Measurements from ENCODE around the gene JTB.
"Not testable (repeated sequence)": the region's sequence is repeated elsewhere in the genome, so short reads cannot be mapped to it uniquely, and the experiment has no call there.

JTB gene

GRCh38 chr1:153995202-153995601, 17.7 kb upstream of the JTB start:
- DNase-seq = no peak
- Histone ChIP-seq H3K27ac (ENCODE audit: insufficient read depth, low read length, poor library complexity, severe bottlenecking) (no peak overlapping the region), H3K4me3 (ENCODE audit: insufficient read depth, low read depth, low read length, poor library complexity, severe bottlenecking) (no peak overlapping the region), H3K27me3 (replicated peaks; ENCODE audit: control insufficient read depth, insufficient read depth, low read length, poor library complexity, severe bottlenecking) (no peaks in the 10 kb centered on the region), H3K9me3 (ENCODE audit: control insufficient read depth, low read length) (no peaks in the 10 kb centered on the region), H3K4me1 (ENCODE audit: control insufficient read depth, insufficient read depth, low read length, poor library complexity, severe bottlenecking) (peaks cover 15% of the 10 kb centered on the region), H3K36me3 (ENCODE audit: control insufficient read depth, insufficient read depth, low read length) (peaks cover 30% of the 10 kb centered on the region)

GRCh38 chr1:153991806-153992205, 14.3 kb upstream of the JTB start:
- Histone ChIP-seq H3K4me1 (ENCODE audit: control insufficient read depth, insufficient read depth, low read length, poor library complexity, severe bottlenecking) (peaks cover 17% of the 10 kb centered on the region), H3K36me3 (ENCODE audit: control insufficient read depth, insufficient read depth, low read length) (peaks cover 30% of the 10 kb centered on the region), H3K9me3 (ENCODE audit: control insufficient read depth, low read length) (no peaks in the 10 kb centered on the region), H3K4me3 (ENCODE audit: insufficient read depth, low read depth, low read length, poor library complexity, severe bottlenecking) (peak overlapping the region; percentile 95), H3K27me3 (replicated peaks; ENCODE audit: control insufficient read depth, insufficient read depth, low read length, poor library complexity, severe bottlenecking) (no peaks in the 10 kb centered on the region), H3K27ac (ENCODE audit: insufficient read depth, low read length, poor library complexity, severe bottlenecking) (peak overlapping the region; percentile 98)
- no peak for DNase-seq

GRCh38 chr1:153991151-153991630, 13.7 kb upstream of the JTB start:
- no peak for DNase-seq
- Histone ChIP-seq H3K9me3 (ENCODE audit: control insufficient read depth, low read length) (no peaks in the 10 kb centered on the region), H3K4me1 (ENCODE audit: control insufficient read depth, insufficient read depth, low read length, poor library complexity, severe bottlenecking) (peaks cover 22% of the 10 kb centered on the region), H3K4me3 (ENCODE audit: insufficient read depth, low read depth, low read length, poor library complexity, severe bottlenecking) (peak overlapping the region; percentile 95), H3K27me3 (replicated peaks; ENCODE audit: control insufficient read depth, insufficient read depth, low read length, poor library complexity, severe bottlenecking) (no peaks in the 10 kb centered on the region), H3K36me3 (ENCODE audit: control insufficient read depth, insufficient read depth, low read length) (peaks cover 30% of the 10 kb centered on the region), H3K27ac (ENCODE audit: insufficient read depth, low read length, poor library complexity, severe bottlenecking) (peak overlapping the region; percentile 98)

- no peaks in the 10 kb centered on the region for H3K27me3 ChIP-seq (replicated peaks; ENCODE audit: control insufficient read depth, insufficient read depth, low read length, poor library complexity, severe bottlenecking)
- peaks cover 22% of the 10 kb centered on the region for H3K4me1 ChIP-seq (ENCODE audit: control insufficient read depth, insufficient read depth, low read length, poor library complexity, severe bottlenecking)
- H3K27ac ChIP-seq (ENCODE audit: insufficient read depth, low read length, poor library complexity, severe bottlenecking) = peak within 1 kb of the TSS; percentile 98
- peaks cover 28% of the 10 kb centered on the region for H3K36me3 ChIP-seq (ENCODE audit: control insufficient read depth, insufficient read depth, low read length)
- DNase-seq = peak; percentile 81 to 88 (median 85)
- no peaks in the 10 kb centered on the region for H3K9me3 ChIP-seq (ENCODE audit: control insufficient read depth, low read length)
- peak within 1 kb of the TSS; percentile 95 for H3K4me3 ChIP-seq (ENCODE audit: insufficient read depth, low read depth, low read length, poor library complexity, severe bottlenecking)
Measured at GRCh38 chr1:153990468-153991150, 13.1 kb upstream of the JTB start, which contains the start of gene RPS27. Gene RPS27, plus strand, starts transcription at chr1:153990762. Its CDS starts 35 bp downstream, at chr1:153990797.

DNA sequence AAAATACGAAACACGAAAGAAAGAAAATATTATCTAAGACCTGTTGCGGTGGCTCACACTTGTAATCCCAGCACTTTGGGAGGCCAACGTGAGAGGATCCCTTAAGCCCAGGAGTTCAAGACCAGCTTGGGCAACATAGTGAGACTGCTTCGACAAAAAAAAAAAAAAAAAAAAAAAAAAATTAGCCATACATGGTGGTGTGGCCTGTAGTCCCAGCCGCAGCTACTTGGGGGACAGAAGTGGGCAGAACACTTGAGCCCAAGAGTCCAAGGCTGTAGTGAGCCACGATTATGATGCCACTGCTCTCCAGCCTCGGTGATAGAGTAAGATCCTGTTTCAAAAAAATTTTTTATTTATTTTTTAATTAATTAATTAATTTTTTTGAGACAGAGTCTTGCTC, 10.1 kb upstream of the JTB start:
- H3K4me1 ChIP-seq (ENCODE audit: control insufficient read depth, insufficient read depth, low read length, poor library complexity, severe bottlenecking) = peaks cover 20% of the 10 kb centered on the region
- H3K27me3 ChIP-seq (replicated peaks; ENCODE audit: control insufficient read depth, insufficient read depth, low read length, poor library complexity, severe bottlenecking) = no peaks in the 10 kb centered on the region
- no peak overlapping the region for H3K4me3 ChIP-seq (ENCODE audit: insufficient read depth, low read depth, low read length, poor library complexity, severe bottlenecking)
- H3K9me3 ChIP-seq (ENCODE audit: control insufficient read depth, low read length) = no peaks in the 10 kb centered on the region
- DNase-seq = no peak
- no peak overlapping the region for H3K27ac ChIP-seq (ENCODE audit: insufficient read depth, low read length, poor library complexity, severe bottlenecking)
- H3K36me3 ChIP-seq (ENCODE audit: control insufficient read depth, insufficient read depth, low read length) = peaks cover 9% of the 10 kb centered on the region

DNA sequence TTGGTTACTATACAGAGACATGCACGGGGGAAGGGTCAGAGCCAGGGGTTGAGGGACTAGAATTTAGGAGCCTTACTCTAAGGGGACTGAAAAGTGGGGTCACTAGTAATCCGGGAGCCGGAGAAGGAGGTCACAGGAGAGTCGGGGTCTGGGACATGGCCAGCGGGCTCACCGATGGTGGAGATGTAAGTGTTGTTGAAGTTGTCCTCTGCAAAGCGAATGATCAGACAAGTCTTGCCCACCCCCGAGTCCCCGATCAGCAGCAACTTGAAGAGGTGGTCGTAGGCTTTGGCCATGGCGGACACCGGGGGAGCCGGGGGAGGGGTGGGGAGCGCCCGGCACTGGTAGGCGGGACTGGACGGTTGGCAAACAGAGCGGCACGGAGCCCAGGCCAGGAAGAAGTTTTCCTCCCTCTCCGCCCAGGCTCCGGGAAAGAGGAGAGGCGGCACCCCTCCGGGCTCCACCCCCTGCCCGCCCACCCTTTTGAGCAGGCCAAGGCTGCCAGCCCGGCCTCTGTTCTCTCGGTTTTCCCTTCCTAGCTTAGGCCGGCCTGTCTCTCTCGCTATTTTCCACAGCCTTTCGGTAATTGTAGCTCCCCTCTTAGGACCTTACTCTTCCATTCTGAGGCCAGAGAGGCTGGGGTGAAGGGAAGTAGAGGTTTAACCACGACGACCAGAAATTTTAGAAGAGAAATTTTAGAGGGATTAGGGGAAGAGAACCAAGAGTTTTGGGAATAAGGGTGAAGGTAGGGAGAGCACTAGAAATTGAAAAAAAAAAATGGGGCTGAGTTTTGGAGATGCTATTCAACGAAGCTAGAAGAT, 8.7 kb upstream of the JTB start, which contains the start of gene RAB13:
Gene RAB13 (minus strand): TSS at position 399 of the 821 bp plus-strand sequence. CDS start 103 bp downstream, at position 296.
- no peaks in the 10 kb centered on the region for H3K9me3 ChIP-seq (ENCODE audit: control insufficient read depth, low read length)
- H3K4me1 ChIP-seq (ENCODE audit: control insufficient read depth, insufficient read depth, low read length, poor library complexity, severe bottlenecking) = peaks cover 7% of the 10 kb centered on the region
- H3K27me3 ChIP-seq (replicated peaks; ENCODE audit: control insufficient read depth, insufficient read depth, low read length, poor library complexity, severe bottlenecking) = no peaks in the 10 kb centered on the region
- no peaks in the 10 kb centered on the region for H3K36me3 ChIP-seq (ENCODE audit: control insufficient read depth, insufficient read depth, low read length)
- H3K27ac ChIP-seq (ENCODE audit: insufficient read depth, low read length, poor library complexity, severe bottlenecking) = peak within 1 kb of the TSS; percentile 41
- DNase-seq = no peak
- no peak within 1 kb of the TSS for H3K4me3 ChIP-seq (ENCODE audit: insufficient read depth, low read depth, low read length, poor library complexity, severe bottlenecking)

DNA sequence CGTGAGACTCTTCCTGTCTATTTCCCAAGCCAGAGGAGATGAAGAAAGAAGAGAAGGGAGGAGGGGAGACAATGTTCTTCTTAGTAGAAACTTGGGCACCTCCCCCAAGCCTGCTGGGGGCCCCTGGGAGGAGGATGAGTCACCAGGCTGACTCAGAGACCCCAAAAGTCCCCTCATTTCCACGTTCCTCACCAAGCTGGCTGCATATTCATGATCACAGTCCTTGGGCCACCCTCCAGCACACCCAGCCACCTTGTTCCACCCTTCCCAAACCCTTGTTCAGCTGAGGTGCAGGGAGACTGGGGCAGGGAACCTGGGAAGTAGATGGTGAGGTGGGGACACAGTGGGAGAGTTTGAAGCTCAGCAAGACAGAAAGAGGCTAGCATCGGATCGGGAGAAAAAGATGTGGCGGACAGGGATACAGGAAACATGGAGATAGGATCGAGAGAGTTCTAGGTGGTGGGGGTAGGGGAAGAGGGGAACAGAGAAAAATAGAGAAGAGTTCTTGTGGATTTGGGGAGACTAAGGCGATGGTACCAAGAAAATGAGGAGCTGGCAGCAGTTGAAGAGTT, 8.0 kb upstream of the JTB start:
- no peak overlapping the region for H3K4me3 ChIP-seq (ENCODE audit: insufficient read depth, low read depth, low read length, poor library complexity, severe bottlenecking)

DNA sequence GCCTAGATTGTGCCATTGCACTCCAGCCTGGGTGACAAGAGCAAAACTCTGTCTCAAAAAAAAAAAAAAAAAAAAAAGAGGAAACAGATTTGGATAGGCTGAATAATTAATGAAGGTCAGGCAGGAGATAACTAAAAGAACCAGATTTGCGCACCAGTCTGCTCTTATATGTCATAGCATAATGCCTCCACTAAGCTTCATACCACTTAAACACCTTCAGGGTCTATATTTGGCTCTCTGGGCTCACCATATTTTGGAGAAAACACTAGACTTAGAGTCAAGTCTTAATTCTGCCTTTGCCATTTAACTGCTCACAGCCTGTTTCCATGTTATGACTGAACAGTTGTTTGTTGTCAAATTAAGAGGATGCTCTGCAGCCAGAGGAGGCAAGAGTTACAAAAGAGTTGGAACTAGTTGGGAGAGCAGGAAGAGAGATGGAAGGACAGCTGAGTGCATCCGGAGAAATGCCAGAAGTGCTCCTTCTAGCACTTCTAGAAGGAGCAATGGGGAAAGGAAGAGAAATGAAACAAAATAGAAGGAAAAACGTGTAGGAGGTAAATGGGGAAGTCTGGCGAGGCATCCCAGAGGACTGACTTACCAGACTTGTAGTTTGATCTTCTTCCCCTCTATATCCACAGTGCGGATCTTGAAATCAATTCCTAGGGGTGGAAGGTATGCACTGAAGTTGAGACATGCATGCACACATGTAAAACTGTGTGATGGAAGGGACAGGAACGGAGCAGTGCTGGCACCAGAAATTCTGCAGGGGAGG, 6.8 kb upstream of the JTB start:
- Histone ChIP-seq H3K9me3 (ENCODE audit: control insufficient read depth, low read length) (no peaks in the 10 kb centered on the region), H3K4me3 (ENCODE audit: insufficient read depth, low read depth, low read length, poor library complexity, severe bottlenecking) (no peak overlapping the region), H3K27ac (ENCODE audit: insufficient read depth, low read length, poor library complexity, severe bottlenecking) (no peak overlapping the region), H3K36me3 (ENCODE audit: control insufficient read depth, insufficient read depth, low read length) (no peaks in the 10 kb centered on the region), H3K4me1 (ENCODE audit: control insufficient read depth, insufficient read depth, low read length, poor library complexity, severe bottlenecking) (peaks cover 7% of the 10 kb centered on the region), H3K27me3 (replicated peaks; ENCODE audit: control insufficient read depth, insufficient read depth, low read length, poor library complexity, severe bottlenecking) (no peaks in the 10 kb centered on the region)
- DNase-seq = no peak

More for the DNA sequence above, 8.0 kb upstream of the JTB start:
- Histone ChIP-seq H3K36me3 (ENCODE audit: control insufficient read depth, insufficient read depth, low read length) (no peaks in the 10 kb centered on the region), H3K27ac (ENCODE audit: insufficient read depth, low read length, poor library complexity, severe bottlenecking) (no peak overlapping the region), H3K27me3 (replicated peaks; ENCODE audit: control insufficient read depth, insufficient read depth, low read length, poor library complexity, severe bottlenecking) (no peaks in the 10 kb centered on the region), H3K9me3 (ENCODE audit: control insufficient read depth, low read length) (no peaks in the 10 kb centered on the region), H3K4me1 (ENCODE audit: control insufficient read depth, insufficient read depth, low read length, poor library complexity, severe bottlenecking) (peaks cover 7% of the 10 kb centered on the region)
- DNase-seq = no peak

DNA sequence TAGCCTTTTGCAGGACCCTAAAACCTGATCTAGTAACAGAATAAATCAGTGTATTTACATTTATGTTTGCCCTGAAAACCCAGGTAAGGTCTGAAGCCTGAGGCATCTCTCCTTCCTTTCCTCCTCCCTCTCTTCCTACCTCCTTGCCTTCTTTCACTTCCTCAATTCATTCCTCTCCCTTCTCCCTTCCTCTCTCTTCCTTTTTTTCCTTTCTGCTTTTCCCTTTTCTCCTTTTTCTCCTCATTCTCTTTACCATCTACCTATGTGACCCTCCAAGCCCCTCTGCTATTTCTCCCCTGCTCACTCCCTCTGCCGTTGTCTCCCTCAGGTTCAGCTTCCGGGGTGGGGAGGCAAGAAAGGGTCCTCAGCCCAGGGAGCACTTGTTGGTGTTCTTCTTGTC, 4.3 kb upstream of the JTB start:
- not testable (repeated sequence) for H3K36me3 ChIP-seq (ENCODE audit: control insufficient read depth, insufficient read depth, low read length); H3K9me3 ChIP-seq (ENCODE audit: control insufficient read depth, low read length); DNase-seq; H3K4me3 ChIP-seq (ENCODE audit: insufficient read depth, low read depth, low read length, poor library complexity, severe bottlenecking); H3K27me3 ChIP-seq (replicated peaks; ENCODE audit: control insufficient read depth, insufficient read depth, low read length, poor library complexity, severe bottlenecking); H3K27ac ChIP-seq (ENCODE audit: insufficient read depth, low read length, poor library complexity, severe bottlenecking)
- peaks cover 10% of the 10 kb centered on the region for H3K4me1 ChIP-seq (ENCODE audit: control insufficient read depth, insufficient read depth, low read length, poor library complexity, severe bottlenecking)
